Glutamatergic neuron (in vitro differentiated cells): ENCODE results near the gene BMP2K. TPM values are rescaled to one million over a fixed set of nuclear protein-coding genes. Genes with fewer than 3 reads are reported as not detected.

ENCODE experiments used
- DNase-seq: peaks from one replicate; pipeline ENCODE4 v3.0.0; 2022
- H3K27ac Mint-ChIP-seq: one replicate; pipeline ENCODE4 v1.8.0; 2020; ENCODE audit warnings: mild to moderate bottlenecking, mixed read lengths, inconsistent platforms; ENCODE audit not compliant: unreplicated experiment
- H3K27me3 Mint-ChIP-seq: one replicate; pipeline ENCODE4 v1.8.0; 2020; ENCODE audit warnings: mild to moderate bottlenecking, moderate library complexity, mixed read lengths, inconsistent platforms; ENCODE audit not compliant: unreplicated experiment
- H3K36me3 Mint-ChIP-seq: one replicate; pipeline ENCODE4 v1.8.0; 2020; ENCODE audit warnings: mild to moderate bottlenecking, mixed read lengths, inconsistent platforms; ENCODE audit not compliant: unreplicated experiment
- H3K4me1 Mint-ChIP-seq: one replicate; pipeline ENCODE4 v1.8.0; 2020; ENCODE audit warnings: mild to moderate bottlenecking, low read depth, mixed read lengths, inconsistent platforms; ENCODE audit not compliant: unreplicated experiment
- H3K4me3 Mint-ChIP-seq: one replicate; pipeline ENCODE4 v1.8.0; 2020; ENCODE audit warnings: mild to moderate bottlenecking, mixed read lengths, inconsistent platforms; ENCODE audit not compliant: unreplicated experiment
- H3K9me3 Mint-ChIP-seq: one replicate; pipeline ENCODE4 v1.8.0; 2020; ENCODE audit warnings: mild to moderate bottlenecking, moderate library complexity, mixed read lengths, inconsistent platforms; ENCODE audit not compliant: unreplicated experiment
- CTCF ChIP-seq: fragments of 200-600 bp; sonication (generic); IDR thresholded peaks from one replicate; pipeline ENCODE4 v1.5.0; 2021; ENCODE audit not compliant: partially characterized antibody, unreplicated experiment
- total RNA-seq: library from RNA; stranded (reverse); fragmentation: NEBNext Ultra II Directional; extraction: Animal tissue kit (Norgen Biotek cat#: 25700); gene quantifications from one replicate; pipeline ENCODE4 v1.2.1, GENCODE V29; 2021; ENCODE audit not compliant: unreplicated experiment

The BMP2K gene
- total RNA-seq, 1 donor from 2014 or later: 13.6 TPM

GRCh38 chr4:78870056-78870455 is 93.9 kb downstream of the BMP2K start:
- no peak overlapping the region for H3K27ac Mint-ChIP-seq
- no peak for DNase-seq
- H3K4me3 Mint-ChIP-seq: no peak overlapping the region
- no peaks in the 10 kb centered on the region for H3K4me1 Mint-ChIP-seq
- peaks cover 2% of the 10 kb centered on the region for H3K9me3 Mint-ChIP-seq
- TF ChIP-seq CTCF: no peak
- H3K27me3 Mint-ChIP-seq: no peaks in the 10 kb centered on the region
- no peaks in the 10 kb centered on the region for H3K36me3 Mint-ChIP-seq

GRCh38 chr4:78876568-78877320 is 100.6 kb downstream of the BMP2K start:
- Mint-ChIP-seq H3K27me3 (no peaks in the 10 kb centered on the region), H3K27ac (no peak overlapping the region), H3K4me1 (no peaks in the 10 kb centered on the region), H3K4me3 (no peak overlapping the region), H3K36me3 (no peaks in the 10 kb centered on the region), H3K9me3 (peaks cover 2% of the 10 kb centered on the region)
- DNase-seq: no peak
- no peak for TF ChIP-seq CTCF

- no peak for DNase-seq
- Mint-ChIP-seq H3K4me1 (no peaks in the 10 kb centered on the region), H3K9me3 (peaks cover 2% of the 10 kb centered on the region), H3K27ac (no peak overlapping the region), H3K27me3 (no peaks in the 10 kb centered on the region), H3K4me3 (no peak overlapping the region), H3K36me3 (no peaks in the 10 kb centered on the region)
- no peak for TF ChIP-seq CTCF
Measured at GRCh38 chr4:78878031-78878430, 101.9 kb downstream of the BMP2K start.

- no peaks in the 10 kb centered on the region for H3K4me1 Mint-ChIP-seq
- no peak for TF ChIP-seq CTCF
- no peak overlapping the region for H3K4me3 Mint-ChIP-seq
- DNase-seq: no peak
- H3K9me3 Mint-ChIP-seq: no peaks in the 10 kb centered on the region
- no peaks in the 10 kb centered on the region for H3K27me3 Mint-ChIP-seq
- no peaks in the 10 kb centered on the region for H3K36me3 Mint-ChIP-seq
- H3K27ac Mint-ChIP-seq: no peak overlapping the region
Measured at GRCh38 chr4:78880874-78881492, 104.8 kb downstream of the BMP2K start.

GRCh38 chr4:78885598-78885997 is 109.4 kb downstream of the BMP2K start:
- Mint-ChIP-seq H3K27me3 (no peaks in the 10 kb centered on the region), H3K4me1 (no peaks in the 10 kb centered on the region), H3K36me3 (no peaks in the 10 kb centered on the region), H3K4me3 (no peak overlapping the region), H3K27ac (no peak overlapping the region), H3K9me3 (no peaks in the 10 kb centered on the region)
- no peak for DNase-seq
- TF ChIP-seq CTCF: no peak
